Left renal pelvis (tissue), 4 donors: ENCODE results near the gene STX5. TPM values are rescaled to one million over a fixed set of nuclear protein-coding genes. Genes with fewer than 3 reads are reported as not detected.
A peak's percentile ranks its signal among the peaks of the same experiment; 100 is the strongest.
"Not testable (repeated sequence)": the region's sequence is repeated elsewhere in the genome, so short reads cannot be mapped to it uniquely, and the experiment has no call there.

Experiments used
- DNase-seq, 4 donors: peaks; one replicate each; pipeline ENCODE4 v3.0.0-alpha.2; 2013; ENCODE audit warnings: low read depth in 4 of 4, low spot score in 3 of 4
- polyA plus RNA-seq, 4 donors: library from polyadenylated mRNA; unstranded; fragments of 120-200 nt; gene quantifications; one replicate each; pipeline ENCODE4 v1.2.1, GENCODE V29; 2013; ENCODE audit not compliant: insufficient read length in 4 of 4

STX5 gene, protein sequence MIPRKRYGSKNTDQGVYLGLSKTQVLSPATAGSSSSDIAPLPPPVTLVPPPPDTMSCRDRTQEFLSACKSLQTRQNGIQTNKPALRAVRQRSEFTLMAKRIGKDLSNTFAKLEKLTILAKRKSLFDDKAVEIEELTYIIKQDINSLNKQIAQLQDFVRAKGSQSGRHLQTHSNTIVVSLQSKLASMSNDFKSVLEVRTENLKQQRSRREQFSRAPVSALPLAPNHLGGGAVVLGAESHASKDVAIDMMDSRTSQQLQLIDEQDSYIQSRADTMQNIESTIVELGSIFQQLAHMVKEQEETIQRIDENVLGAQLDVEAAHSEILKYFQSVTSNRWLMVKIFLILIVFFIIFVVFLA
- polyA plus RNA-seq = 10 to 100 TPM; 53.3 to 57.3 (median 55.5) TPM

DNA sequence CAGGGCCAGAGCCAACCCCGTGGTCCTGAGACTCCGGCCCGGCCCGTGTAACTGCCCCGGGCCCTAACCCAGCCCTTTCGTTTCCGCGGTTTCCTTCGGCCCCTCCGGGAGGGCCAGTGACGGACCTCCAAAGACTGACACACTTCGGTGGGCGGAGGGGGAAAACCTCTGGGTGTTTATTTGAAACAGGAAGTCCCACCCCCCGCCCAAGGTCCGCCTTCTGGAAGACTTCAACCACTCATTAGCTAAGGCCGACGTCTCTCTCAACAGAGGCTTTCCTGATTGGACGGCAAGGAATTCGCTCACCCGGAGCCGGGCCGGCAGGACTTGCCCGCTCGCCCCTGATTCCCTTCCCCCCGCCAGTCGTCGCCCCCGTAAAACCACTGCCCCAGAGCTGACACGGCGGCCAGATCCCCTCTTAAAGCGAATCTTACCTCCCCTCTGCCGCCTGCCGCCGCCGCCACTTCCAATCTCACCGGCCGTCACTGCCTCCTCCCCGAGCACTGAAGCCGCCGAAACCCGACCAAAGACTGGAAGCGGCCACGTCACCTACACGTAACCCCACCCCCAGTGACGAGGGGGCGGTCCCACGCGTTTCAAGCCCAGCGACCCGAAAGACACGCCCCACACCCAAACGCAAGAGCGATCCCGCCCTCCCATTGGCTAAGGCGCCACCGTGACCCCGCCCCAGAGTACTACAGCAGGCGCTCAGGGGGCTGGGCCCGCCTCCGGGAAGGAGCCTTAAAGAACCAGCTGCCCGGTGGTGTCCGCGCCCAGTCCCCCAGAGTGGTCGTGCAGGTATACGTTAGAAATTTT is at the start of gene STX5:
Gene STX5 (minus strand): TSS at position 532 of the 816 bp plus-strand sequence. CDS start 808 bp downstream, outside the sequence.
- DNase-seq = peak; percentile 97 to 98 (median 98)

GRCh38 chr11:62880803-62881578 is 49.1 kb upstream of the STX5 start, which contains the start of gene SLC3A2:
Gene SLC3A2, plus strand, starts transcription at chr11:62880896. Its CDS starts 128 bp downstream, at chr11:62881024.
- DNase-seq = peak; percentile 74 to 83 (median 80)

GRCh38 chr11:62880231-62880802 is 48.5 kb upstream of the STX5 start:
- DNase-seq = peak in 2 of 4 donors; percentile 29 to 77

DNA sequence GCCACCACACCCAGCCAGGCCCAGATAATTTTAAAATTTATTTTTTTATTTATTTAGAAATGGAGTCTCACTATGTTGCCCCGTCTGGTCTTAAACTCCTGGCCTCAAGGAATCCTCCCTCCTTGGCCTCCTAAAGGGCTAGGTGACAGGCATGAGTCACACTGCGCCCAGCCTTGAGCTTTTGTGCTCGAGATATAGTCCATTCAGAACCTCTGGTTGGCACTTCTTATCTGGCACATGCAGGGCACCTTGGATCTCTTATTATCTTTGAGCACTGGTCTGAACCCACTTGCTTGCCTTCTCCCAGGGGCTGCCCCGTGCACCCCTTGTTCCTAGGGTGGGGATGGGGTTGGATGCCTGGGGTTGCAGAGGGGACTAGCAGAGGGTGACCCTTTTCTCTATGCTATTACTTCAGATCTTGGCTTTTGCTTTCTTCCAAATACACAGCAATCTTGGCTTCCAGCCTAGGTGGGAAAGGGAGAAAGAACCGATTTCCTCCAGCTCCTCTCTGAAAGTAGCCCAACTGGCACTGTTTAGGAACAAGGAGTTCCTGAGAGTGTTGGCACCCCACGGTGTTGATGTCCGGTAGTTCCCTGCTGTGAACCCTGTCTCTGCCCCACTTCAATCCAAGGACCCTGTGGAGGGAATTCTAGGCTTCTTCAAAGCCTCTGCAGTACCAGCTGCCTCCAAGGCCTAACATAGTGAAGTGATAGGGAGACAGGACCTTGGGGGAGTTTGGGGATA is 47.6 kb upstream of the STX5 start:
- no peak for DNase-seq

- DNase-seq = no peak
Measured at GRCh38 chr11:62876712-62877111, 44.9 kb upstream of the STX5 start.

DNA sequence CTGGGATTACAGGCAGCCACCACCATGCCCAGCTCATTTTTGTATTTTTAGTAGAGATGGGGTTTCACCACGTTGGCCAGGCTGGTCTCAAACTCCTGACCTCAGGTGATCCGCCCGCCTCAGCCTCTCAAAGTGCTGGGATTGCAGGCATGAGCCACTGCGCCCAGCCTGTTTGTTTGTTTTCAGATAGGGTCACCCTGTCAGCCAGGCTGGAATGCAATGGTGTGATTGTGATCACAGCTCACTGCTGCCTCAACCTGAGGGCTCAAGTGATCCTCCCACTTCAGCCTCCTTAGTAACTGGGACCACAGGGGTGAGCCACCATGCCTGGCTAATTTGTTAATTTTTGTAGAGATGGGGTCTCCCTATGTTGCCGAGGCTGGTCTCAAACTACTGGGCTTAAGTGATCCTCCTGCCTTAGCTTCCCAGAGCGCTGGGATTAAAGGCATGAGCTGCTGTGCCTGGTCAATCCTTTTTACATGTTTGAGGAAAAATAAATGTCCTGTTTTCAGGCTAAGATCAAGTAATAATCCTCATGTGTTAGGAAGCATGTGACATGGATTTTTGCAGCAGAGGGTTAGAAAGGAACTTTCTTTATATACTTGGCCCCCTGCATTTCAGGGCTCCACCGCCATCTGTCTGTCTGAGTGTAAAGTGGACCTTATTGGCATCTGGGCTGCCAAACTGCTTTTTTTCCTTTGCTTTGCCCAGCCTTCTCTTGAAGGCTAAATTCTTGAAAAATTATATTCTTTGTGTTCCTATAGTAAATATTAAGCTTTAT is 44.0 kb upstream of the STX5 start:
- DNase-seq = no peak

- DNase-seq = no peak
Measured at GRCh38 chr11:62874851-62875250, 43.0 kb upstream of the STX5 start.

GRCh38 chr11:62865635-62866034 is 33.8 kb upstream of the STX5 start:
- DNase-seq = no peak

- DNase-seq = no peak
Measured at GRCh38 chr11:62863687-62864335, 32.0 kb upstream of the STX5 start.

GRCh38 chr11:62861564-62862192 is 29.8 kb upstream of the STX5 start:
- not testable (repeated sequence) for DNase-seq

GRCh38 chr11:62860835-62861563 is 29.1 kb upstream of the STX5 start:
- no peak for DNase-seq

DNA sequence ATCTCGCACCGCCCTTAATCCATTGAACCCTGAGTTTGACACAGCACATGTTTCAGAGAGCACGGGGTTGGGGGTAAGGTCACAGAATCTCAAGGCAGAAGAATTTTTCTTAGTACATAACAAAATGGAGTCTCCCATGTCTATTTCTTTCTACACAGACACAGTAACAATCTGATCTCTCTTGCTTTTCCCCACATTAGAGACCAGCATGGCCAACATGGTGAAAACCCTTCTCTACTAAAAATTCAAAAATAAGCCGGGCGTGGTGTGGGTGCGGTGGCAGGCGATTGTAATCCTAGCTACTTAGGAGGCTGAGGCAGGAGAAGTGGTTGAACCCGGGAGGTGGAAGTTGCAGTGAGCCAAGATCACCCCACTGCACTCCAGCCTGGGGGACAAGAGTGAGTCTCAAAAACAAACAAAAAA is 27.4 kb upstream of the STX5 start:
- DNase-seq = not testable (repeated sequence)

DNA sequence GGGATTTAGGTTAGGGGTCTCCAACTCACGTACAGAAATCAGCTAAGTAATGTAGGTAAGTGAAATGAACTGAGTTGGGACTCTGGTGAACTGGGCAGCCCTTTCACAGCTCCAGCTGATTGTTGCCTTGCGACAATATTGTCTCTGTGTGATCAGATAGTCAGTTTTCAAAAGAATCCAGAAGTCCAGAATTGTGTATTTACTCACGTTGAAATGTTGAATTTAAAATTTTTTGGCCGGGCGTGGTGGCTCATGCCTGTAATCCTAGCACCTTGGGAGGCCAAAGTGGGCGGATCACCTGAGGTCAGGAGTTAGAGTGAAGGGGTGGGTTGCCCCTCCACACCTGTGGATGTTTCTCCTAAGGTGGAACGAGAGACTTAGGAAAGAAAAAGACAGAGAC is 26.4 kb upstream of the STX5 start:
- DNase-seq = no peak

- DNase-seq = no peak
Measured at GRCh38 chr11:62857541-62857982, 25.7 kb upstream of the STX5 start.

DNA sequence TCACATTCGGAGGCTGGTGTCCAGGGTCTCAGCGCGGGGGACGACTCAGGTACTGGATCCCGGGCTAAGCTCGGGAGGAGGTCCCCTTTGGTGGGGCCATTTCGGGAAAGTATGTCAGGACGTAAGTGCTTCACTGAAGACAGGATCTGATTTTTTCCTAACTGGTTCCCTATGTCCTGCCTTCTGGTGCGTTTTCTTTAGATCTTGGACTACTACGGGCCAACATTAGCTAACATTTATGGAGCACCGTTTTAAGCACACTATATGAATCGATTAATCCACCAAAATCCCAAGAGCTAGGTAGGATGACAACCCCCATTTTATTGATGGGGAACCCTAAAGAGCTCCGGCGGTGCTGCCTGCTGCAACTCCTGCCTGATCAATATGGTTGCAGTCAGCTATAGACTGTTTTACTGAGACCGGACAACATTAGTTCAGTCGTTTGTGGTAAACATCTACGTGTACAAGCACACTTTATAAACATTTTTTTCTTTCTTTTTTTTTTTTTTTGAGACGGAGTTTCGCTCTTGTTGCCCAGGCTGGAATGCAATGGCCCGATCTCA is 24.6 kb upstream of the STX5 start:
- no peak for DNase-seq

DNA sequence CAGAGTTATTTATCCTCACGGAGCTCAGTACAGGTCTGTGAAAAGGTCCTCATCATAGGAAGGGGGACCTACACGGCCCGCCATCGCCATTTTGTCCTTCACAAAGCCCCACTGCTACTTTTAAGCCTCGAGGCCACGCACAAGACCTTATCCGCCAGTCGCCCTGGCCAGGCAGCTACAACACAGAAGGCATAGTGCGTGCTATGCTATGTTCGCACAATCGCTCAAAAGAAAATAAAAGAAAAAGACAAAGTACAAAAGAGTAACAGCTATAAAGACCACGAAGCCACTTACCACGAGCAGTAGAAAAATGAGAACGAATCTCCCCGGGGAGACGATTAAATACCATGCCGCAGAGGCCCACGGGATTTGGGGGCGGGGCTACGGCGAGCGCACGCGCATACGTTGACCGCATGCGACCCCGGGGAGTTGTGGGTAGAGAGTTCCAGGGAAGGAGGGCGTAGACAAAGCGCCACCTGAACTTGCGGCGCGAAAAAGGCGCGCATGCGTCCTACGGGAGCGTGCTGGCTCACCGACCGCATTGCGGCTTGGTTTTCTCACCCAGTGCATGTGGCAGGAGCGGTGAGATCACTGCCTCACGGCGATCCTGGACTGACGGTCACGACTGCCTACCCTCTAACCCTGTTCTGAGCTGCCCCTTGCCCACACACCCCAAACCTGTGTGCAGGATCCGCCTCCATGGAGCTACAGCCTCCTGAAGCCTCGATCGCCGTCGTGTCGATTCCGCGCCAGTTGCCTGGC is 23.9 kb upstream of the STX5 start:
- DNase-seq = peak; percentile 94 to 95 (median 94)
